Measurements from ENCODE around the gene NUFIP2.
"Not testable (repeated sequence)": the region's sequence is repeated elsewhere in the genome, so short reads cannot be mapped to it uniquely, and the experiment has no call there.

Gene NUFIP2

DNA sequence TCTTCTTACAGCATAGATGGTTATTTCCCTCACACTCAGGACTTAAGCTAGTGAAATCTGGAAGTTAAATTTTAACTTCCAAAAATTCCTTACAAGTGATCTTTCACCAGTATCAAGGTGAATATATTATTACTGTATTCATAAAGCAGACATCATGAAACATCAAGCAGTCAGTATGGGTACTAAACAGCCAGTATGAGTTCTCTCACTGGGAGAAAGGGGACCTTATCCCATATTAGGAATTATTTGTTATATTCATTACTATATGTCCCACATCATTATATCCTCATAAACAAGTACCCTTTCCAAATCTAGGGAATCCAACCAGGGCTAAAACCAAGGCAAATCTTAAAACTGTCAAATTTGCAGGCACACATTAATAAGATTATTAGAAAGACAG, 15.3 kb downstream of the NUFIP2 start:
- DNase-seq (ENCODE audit: low spot score): no peak

GRCh38 chr17:29273924-29274323, 20.0 kb downstream of the NUFIP2 start:
- no peak for DNase-seq (ENCODE audit: low spot score)

GRCh38 chr17:29271980-29272379, 22.0 kb downstream of the NUFIP2 start:
- not testable (repeated sequence) for DNase-seq (ENCODE audit: low spot score)

DNA sequence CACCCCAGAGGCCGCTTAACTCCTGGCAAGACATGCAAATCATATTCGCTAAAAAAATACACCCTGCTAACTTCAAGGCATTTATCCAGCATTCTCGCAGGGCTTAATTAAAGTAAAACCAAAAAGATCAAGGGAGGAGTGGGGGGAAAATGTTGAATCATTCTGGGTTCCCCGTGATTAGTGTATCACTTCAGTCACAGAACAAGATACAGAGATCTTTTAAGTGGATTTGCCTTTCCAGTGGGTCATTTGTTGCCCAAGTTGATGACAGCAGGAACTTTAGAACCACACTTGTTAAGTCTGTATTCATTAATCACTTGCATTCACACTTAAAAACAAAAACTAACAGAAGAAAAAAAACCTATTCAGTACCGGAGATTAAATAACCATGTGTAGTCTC, 30.0 kb downstream of the NUFIP2 start:
- no peak for DNase-seq (ENCODE audit: low spot score)

DNA sequence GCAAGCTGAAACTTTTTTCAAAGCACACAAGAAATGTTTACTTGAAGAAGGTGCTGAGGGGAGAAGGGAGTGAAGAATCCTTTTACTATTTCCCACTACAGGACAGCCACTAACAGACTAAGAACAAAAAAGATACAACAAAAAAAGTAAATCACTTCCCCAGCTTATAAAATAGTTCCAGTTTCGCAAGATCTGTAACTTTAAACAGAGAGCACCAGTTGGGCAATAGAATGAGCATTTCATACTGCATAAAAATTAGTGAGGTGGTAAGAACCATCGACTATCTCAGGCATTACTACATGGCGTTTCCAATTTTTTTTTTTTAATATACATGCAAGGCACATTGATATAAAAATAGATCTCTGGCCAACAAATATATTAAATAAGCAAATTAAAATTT, 36.2 kb downstream of the NUFIP2 start:
- no peak for DNase-seq (ENCODE audit: low spot score)

DNA sequence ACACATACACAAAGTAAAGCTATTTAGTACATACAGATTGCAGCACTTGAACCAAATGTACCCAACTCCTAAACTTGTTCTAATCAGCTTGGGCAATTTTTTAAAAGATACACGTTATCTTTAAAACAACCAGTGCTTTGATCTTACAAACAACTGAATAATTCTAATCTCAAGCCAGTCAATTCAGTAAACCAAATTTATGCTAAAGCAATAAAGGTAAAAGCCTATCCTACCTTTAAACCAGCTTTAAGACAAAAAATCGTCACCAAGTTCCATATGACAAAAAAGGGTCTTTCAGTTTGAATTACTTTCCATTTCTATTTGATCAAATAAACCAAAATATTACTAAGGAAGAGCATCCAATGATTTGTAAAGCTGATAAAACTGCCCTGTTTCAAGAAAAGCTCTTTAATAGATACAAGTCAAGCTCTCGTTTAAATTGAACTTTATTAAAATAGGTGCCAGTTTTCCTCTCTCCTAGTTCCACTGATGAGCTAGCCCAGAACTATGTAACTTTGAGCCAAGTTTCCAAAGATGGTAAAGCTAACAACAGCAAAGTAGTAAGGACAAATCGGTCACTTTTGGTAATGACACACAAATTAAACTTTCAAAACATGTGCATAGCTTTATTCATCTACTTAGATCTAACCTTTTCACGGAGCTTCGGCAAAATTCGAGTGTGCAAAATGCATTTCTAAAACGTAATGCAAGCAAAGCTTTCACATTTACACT, 37.0 kb downstream of the NUFIP2 start:
- no peak for DNase-seq (ENCODE audit: low spot score)

- no peak for DNase-seq (ENCODE audit: low spot score)
These were observed 37.9 kb downstream of the NUFIP2 start for GRCh38 chr17:29255926-29256522.

GRCh38 chr17:29253037-29253436, 40.9 kb downstream of the NUFIP2 start:
- no peak for DNase-seq (ENCODE audit: low spot score)

- DNase-seq (ENCODE audit: low spot score): no peak
These were observed 41.7 kb downstream of the NUFIP2 start for GRCh38 chr17:29252101-29252791.

DNA sequence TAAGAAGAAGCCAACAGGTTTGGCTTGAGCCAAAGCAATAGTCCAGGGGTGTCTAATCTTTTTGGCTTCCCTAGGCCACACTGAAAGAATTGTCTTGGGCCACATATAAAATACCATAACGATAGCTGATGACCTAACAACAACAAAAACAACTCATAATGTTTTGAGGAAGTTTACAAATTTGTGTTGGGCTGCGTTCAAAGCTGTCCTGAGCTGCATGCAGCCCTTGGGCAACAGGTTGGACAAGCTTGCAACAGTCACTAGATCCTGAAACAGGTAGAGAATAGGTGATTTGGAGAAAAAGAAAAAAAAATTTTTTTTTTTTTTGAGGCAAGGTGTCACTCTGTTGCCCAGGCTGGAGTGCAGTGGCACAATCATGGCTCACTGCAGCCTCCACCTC, 42.8 kb downstream of the NUFIP2 start:
- no peak for DNase-seq (ENCODE audit: low spot score)

- no peak for DNase-seq (ENCODE audit: low spot score)
These were observed 43.3 kb downstream of the NUFIP2 start for GRCh38 chr17:29250666-29251065.

DNA sequence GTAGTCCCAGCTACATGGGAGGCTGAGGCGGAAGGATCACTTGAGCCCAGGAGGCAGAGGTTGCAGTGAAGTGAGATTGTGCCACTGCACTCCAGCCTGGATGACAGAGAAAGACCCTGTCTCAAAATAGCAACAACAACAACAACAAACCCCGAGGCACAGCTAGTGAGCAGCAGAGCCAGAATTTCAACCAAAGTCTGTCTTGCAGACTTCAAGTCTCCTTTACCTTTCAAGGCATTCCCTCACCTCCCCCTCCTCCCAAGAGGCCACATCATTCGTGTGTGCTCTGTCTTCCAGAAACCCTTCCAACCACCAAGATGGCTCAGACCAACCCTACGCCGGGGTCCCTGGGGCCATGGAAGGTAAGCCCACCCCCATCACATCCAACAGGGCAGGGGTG, 45.1 kb downstream of the NUFIP2 start:
- DNase-seq (ENCODE audit: low spot score): no peak

DNA sequence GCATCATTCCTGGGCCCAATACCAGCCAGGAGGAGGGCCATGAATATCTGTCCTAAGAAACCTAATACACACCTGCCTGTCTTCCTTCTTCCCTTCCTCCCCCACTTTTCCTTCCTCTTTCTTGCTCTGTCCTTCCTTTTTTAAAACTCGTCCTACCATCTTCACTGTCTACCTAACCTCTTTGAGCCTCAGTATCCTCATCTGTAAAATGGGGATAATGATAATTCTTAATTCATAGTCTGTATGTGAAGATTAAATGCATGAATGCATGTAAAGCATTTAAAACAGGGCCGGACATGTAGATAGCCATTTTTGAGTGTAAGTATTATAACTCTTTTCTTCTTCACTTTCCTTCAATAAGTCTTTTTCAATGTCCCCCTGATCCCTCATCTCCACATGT, 46.7 kb downstream of the NUFIP2 start:
- DNase-seq (ENCODE audit: low spot score): no peak

DNA sequence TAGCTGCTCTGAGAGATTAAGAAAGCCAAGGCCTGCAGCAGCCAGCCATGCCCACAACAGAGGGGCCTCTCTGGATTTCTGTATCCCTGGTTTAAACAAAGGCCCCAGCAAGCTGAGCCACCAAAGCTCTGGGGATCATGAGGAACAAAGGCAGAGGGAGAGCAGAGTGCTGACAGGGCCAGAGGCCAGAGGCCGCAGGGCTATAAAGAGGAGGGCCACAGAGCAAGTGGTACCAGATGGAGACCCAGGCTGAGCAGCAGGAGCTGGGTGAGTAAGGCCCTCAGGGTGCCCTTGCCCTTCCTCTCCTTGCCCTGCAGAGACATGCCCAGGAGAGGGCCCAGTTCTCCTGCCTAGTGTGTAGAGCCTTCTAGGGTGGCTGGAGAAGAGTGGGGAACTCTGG, 47.3 kb downstream of the NUFIP2 start, which contains the start of gene CRYBA1:
TSS of gene CRYBA1 (plus strand) at position 232 of the 400 bp plus-strand sequence. CDS start at position 237, 5 bp downstream.
- DNase-seq (ENCODE audit: low spot score): no peak

GRCh38 chr17:29245401-29245800, 48.5 kb downstream of the NUFIP2 start:
- no peak for DNase-seq (ENCODE audit: low spot score)

DNA sequence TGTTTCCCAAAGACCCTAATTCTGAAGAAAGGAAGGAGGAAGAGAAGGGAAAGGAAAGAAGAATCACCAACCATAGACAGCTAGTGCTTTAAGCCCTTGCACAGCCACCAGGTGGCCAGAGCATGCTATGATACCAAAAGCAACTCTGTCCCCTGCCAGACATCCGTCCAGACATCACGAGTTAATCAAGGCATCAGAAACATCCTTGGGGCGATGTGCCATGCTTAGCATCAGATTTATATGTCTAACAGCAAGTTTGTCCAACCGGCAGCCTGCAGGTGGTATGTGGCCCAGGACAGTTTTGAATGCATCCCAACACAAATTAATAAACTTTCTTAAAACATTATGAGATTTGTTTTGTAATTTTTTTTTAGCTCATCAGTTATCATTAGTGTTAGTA, 50.2 kb downstream of the NUFIP2 start:
- no peak for DNase-seq (ENCODE audit: low spot score)

DNA sequence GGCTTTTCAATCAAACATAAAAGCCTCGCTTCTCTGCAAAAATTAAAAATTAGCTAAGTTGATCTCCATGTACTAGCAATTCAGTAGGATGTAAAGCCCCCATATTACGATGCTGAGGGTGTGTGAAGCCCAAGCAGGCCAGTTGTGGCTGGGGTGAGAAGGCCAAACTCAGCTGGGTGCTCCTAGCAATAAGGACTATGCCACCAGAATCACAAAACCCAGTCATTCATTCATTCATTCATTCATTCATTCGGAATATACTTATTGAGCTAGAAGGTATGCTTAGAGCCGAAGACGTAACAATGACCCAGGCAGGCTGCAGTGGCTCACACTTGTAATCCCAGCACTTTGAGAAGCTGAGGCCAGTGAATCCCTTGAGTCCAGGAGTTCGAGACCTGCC, 51.2 kb downstream of the NUFIP2 start:
- DNase-seq (ENCODE audit: low spot score): no peak

- DNase-seq (ENCODE audit: low spot score): no peak
These were observed 51.9 kb downstream of the NUFIP2 start for GRCh38 chr17:29242051-29242450.

DNA sequence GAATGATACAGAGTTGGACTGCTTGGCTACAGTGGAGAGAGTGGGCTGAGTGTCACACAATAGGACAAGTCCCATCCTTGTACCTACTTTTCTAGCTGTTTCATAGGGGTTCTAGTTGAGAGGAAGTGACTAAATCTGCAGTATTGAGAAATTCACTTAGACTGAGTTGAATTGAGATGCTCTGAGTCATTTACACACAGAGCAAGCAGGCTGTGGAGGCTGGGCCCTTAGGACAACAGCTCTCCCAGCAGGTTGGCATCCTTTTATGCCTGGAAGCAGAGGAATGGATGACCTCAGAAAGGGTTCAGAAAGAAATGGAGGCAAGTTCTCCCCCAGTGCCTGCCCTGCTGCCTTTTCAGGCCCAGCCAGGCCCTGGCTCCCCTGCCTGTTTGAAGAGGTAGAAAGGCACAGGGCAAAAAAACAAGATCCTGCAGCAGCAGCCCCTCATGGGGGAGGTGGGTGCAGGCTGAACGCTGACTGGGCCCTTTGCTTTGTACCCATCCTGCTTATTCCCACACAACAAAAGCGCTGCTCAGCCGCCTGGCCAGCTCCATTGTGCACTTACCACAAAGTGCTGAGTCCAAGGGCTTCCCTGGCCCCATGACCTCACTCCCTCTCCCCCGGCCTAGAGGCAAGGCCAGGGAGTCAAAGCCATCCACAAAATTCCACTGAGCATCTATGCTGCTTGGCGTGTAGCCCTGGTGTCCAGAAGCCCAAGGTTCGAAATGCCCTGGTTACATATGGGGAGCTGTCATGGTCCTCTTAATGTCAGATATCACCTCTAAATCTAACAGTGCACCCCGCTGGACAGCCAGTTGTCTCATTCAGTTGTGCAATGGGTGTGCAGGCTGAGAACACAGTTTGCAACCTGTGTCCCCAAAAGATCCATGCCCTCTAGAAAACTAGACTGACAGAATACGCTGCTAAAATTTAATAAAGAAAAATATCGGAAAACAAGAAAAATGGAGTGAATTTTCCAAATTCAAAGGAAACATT, 52.7 kb downstream of the NUFIP2 start:
- peak; percentile 73 for DNase-seq (ENCODE audit: low spot score)

- no peak for DNase-seq (ENCODE audit: low spot score)
These were observed 53.5 kb downstream of the NUFIP2 start for GRCh38 chr17:29240477-29240876.

- DNase-seq (ENCODE audit: low spot score): no peak
These were observed 55.7 kb downstream of the NUFIP2 start for GRCh38 chr17:29238133-29238850.
